SK-N-SH (cell line): ENCODE data around the gene SP7. TPM values are rescaled to one million over a fixed set of nuclear protein-coding genes. Genes with fewer than 3 reads are reported as not detected.
"Not testable (repeated sequence)": the region's sequence is repeated elsewhere in the genome, so short reads cannot be mapped to it uniquely, and the experiment has no call there.

Experiments used
- CTCF ChIA-PET: fragments of 300-600, 350-600 bp; formaldehyde crosslinking; extraction: SDS; loops from one replicate; lab custom pipeline; 2021; lab: Yijun Ruan, JAX
- POLR2A ChIA-PET: fragments of 350-600 bp; sonication (Branson Sonifier 250); formaldehyde crosslinking; extraction: SDS; loops from one replicate; lab custom pipeline; 2020; ENCODE audit warnings: antibody characterized with exemption, inconsistent platforms; lab: Yijun Ruan, JAX
- DNase-seq: peaks from one replicate; pipeline ENCODE4 v3.0.0; 2012
- H2AFZ ChIP-seq: fragments of 200-600 bp; sonication (generic); 2 replicates; pipeline ENCODE4 v1.8.1; 2016; ENCODE audit warnings: antibody characterized with exemption, mild to moderate bottlenecking, low read depth
- H3F3A ChIP-seq: fragments of 200-600 bp; sonication (generic); replicated peaks from 2 replicates; pipeline ENCODE3; 2016; ENCODE audit warnings: antibody characterized with exemption, mild to moderate bottlenecking; ENCODE audit not compliant: insufficient read depth
- H3K27ac ChIP-seq, 2 experiments: fragments of 200-500 bp in 1 of 2; fragments of 200-600 bp in 1 of 2; sonication (Bioruptor generic) in 1 of 2; sonication (generic), shearing (Covaris generic) in 1 of 2; 2 replicates each; pipeline versions ENCODE4 v1.5.1 to v1.6.1; 2014 to 2016; ENCODE audit warnings: low read depth in 2 of 2, inconsistent platforms in 1 of 2, low read length in 1 of 2, mild to moderate bottlenecking in 1 of 2, mixed read lengths in 1 of 2
- H3K27me3 ChIP-seq: fragments of 200-600 bp; sonication (generic), shearing (Covaris generic); 2 replicates; pipeline ENCODE4 v1.6.1; 2016; ENCODE audit warnings: mixed run types; ENCODE audit not compliant: insufficient read depth
- H3K36me3 ChIP-seq, 2 experiments: fragments of 200-500 bp in 1 of 2; fragments of 200-600 bp in 1 of 2; sonication (Bioruptor generic) in 1 of 2; sonication (generic) in 1 of 2; replicated peaks in 1 of 2; 2 replicates each; pipeline versions ENCODE3 to v1.5.1; 2014 to 2016; ENCODE audit warnings: low read length in 1 of 2, mild to moderate bottlenecking in 1 of 2; ENCODE audit not compliant: insufficient read depth in 2 of 2, control insufficient read depth in 1 of 2
- H3K4me1 ChIP-seq, 2 experiments: fragments of 200-500 bp in 1 of 2; fragments of 200-600 bp in 1 of 2; sonication (Bioruptor generic) in 1 of 2; sonication (generic), shearing (Covaris generic) in 1 of 2; 2 replicates each; pipeline versions ENCODE4 v1.5.1 to v1.6.1; 2014 to 2016; ENCODE audit warnings: low read depth in 1 of 2, low read length in 1 of 2, mixed run types in 1 of 2; ENCODE audit not compliant: insufficient read depth in 2 of 2, control insufficient read depth in 1 of 2
- H3K4me2 ChIP-seq: fragments of 200-600 bp; sonication (generic), shearing (Covaris generic); 2 replicates; pipeline ENCODE4 v1.6.1; 2017; ENCODE audit warnings: mixed run types
- H3K4me3 ChIP-seq, 2 experiments: fragments of 200-500 bp in 1 of 2; fragments of 200-600 bp in 1 of 2; sonication (Bioruptor generic) in 1 of 2; sonication (generic), shearing (Covaris generic) in 1 of 2; 2 replicates each; pipeline versions ENCODE4 v1.5.1 to v1.8.1; 2014 to 2016; ENCODE audit warnings: low read depth in 2 of 2, inconsistent platforms in 1 of 2, low read length in 1 of 2, mild to moderate bottlenecking in 1 of 2, mixed read lengths in 1 of 2, moderate library complexity in 1 of 2
- H3K79me2 ChIP-seq: fragments of 200-600 bp; sonication (generic); 2 replicates; pipeline ENCODE4 v1.8.1; 2017; ENCODE audit warnings: mild to moderate bottlenecking; ENCODE audit not compliant: insufficient read depth
- H3K9ac ChIP-seq: fragments of 200-600 bp; sonication (generic); 2 replicates; pipeline ENCODE4 v1.6.1; 2017; ENCODE audit warnings: mixed run types
- H3K9me2 ChIP-seq: fragments of 200-600 bp; sonication (generic); 2 replicates; pipeline ENCODE4 v1.6.1; 2017; ENCODE audit warnings: mixed run types
- H3K9me3 ChIP-seq: fragments of 200-600 bp; sonication (generic); 2 replicates; pipeline ENCODE4 v1.6.1; 2017; ENCODE audit warnings: mixed run types, mild to moderate bottlenecking, moderate library complexity
- H4K20me1 ChIP-seq: fragments of 200-600 bp; sonication (generic); 2 replicates; pipeline ENCODE4 v1.6.1; 2017; ENCODE audit warnings: mild to moderate bottlenecking, mixed run types; ENCODE audit not compliant: insufficient read depth
- CHD2 ChIP-seq: fragments of 150-350 bp; IDR thresholded peaks from 2 replicates; pipeline ENCODE4 v1.6.1; 2018; ENCODE audit warnings: low read length; ENCODE audit not compliant: partially characterized antibody
- FOXJ3 ChIP-seq: sonication (generic); formaldehyde crosslinking; IDR thresholded peaks from 2 replicates; pipeline ENCODE4 v1.5.1; 2020; ENCODE audit warnings: mild to moderate bottlenecking, missing genetic modification reagents
- GATA2 ChIP-seq: sonication (generic); formaldehyde crosslinking; IDR thresholded peaks from 2 replicates; pipeline ENCODE4 v1.5.0; 2020; ENCODE audit warnings: mild to moderate bottlenecking, missing genetic modification reagents
- JUND ChIP-seq: IDR thresholded peaks from 2 replicates; pipeline ENCODE4 v1.4.0; 2012
- MXI1 ChIP-seq: IDR thresholded peaks from 2 replicates; pipeline ENCODE4 v1.6.1; 2012; ENCODE audit warnings: mild to moderate bottlenecking, low read depth, low read length, improper control_type of control experiment
- POLR2AphosphoS5 ChIP-seq: IDR thresholded peaks from 2 replicates; pipeline ENCODE4 v1.6.1; 2012; ENCODE audit warnings: low read depth, low read length
- WGBS: methylation state at CpG from one replicate; pipeline ENCODE4 v1.1.6; 2017; ENCODE audit warnings: low lambda C conversion rate; 5-methylcytosine and 5-hydroxymethylcytosine counted together
- polyA plus RNA-seq, 3 experiments: library from polyadenylated mRNA; depleted of rRNA; stranded (reverse); fragments of >200 nt; gene quantifications; 2 replicates each; pipeline ENCODE4 v1.2.3, GENCODE V29; 2012
- TF ChIP-seq, protein P1 (sequence below): fragments of 150-350 bp; IDR thresholded peaks from 2 replicates; pipeline ENCODE4 v1.6.1; 2016; ENCODE audit warnings: mild to moderate bottlenecking, low read depth, low read length
- TF ChIP-seq, protein P2 (sequence below): IDR thresholded peaks from 2 replicates; pipeline ENCODE4 v1.4.0; 2012; ENCODE audit warnings: low read depth, borderline replicate concordance

Gene SP7
- polyA plus RNA-seq, 1 of the 3 experiments (the other 2 are of a cell fraction): not detected

DNA sequence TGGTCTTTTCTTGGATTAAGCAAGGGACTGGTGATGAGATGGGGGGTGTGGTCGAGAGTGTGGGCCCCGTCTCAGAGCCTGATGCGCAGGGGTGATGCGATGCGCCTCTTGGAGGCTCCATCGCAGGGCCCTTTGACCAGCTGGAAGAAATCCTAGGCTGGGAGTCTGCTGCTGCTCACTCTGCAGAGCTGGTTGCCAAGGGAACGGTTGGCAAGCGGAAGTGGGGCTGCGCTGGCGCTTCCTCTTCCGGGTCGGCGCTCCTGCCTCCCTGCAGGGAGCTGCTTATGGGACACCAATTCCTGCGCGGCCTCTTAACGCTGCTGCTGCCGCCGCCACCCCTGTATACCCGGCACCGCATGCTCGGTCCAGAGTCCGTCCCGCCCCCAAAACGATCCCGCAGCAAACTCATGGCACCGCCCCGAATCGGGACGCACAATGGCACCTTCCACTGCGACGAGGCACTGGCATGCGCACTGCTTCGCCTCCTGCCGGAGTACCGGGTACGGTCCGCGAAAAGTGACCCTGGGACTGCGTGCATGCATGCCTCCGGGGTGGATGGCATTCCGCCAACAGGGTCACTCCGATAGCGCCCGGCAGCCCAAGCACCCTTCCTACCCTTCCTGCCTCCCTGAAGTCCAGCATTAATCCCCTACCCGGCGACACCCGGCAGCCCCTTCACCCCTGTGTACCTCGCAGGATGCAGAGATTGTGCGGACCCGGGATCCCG, 36.5 kb downstream of the SP7 start, which contains the start of gene MYG1 (continued):
- TF ChIP-seq GATA2: no peak
- TF ChIP-seq POLR2AphosphoS5: peak; percentile 81
- peak; percentile 74 for TF ChIP-seq CHD2

DNA sequence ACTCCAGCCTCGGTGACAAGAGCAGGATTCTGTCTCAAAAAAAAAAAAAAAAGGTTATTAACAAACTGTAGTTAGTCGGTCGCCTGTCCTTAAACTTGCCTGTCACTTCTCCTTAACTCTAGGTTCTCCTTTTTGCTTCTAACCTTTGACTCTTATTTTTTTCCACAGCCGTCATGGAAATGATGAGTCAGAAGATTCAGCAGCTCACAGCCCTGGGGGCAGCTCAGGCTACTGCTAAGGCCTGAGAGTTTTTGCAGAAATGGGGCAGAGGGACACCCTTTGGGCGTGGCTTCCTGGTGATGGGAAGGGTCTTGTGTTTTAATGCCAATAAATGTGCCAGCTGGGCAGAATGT, 37.1 kb downstream of the SP7 start:
- Histone ChIP-seq H3K4me3 (peak overlapping the region; percentile 77), H3K4me2 (peak overlapping the region; percentile 80), H3K4me1 (peaks cover 11 to 26% of the 10 kb centered on the region in 2 experiments), H3K9me2 (no peaks in the 10 kb centered on the region), H3F3A (peaks cover 31% of the 10 kb centered on the region), H4K20me1 (no peaks in the 10 kb centered on the region), H2AFZ (no peak overlapping the region), H3K27me3 (no peaks in the 10 kb centered on the region), H3K9me3 (no peaks in the 10 kb centered on the region), H3K9ac (peak overlapping the region; percentile 77; the same call in 1 of the 2 replicates), H3K36me3 (peaks cover 20 to 32% of the 10 kb centered on the region in 2 experiments), H3K27ac (peak overlapping the region; percentile 85 to 88), H3K79me2 (peaks cover 75% of the 10 kb centered on the region)
- TF ChIP-seq, protein P1, sequence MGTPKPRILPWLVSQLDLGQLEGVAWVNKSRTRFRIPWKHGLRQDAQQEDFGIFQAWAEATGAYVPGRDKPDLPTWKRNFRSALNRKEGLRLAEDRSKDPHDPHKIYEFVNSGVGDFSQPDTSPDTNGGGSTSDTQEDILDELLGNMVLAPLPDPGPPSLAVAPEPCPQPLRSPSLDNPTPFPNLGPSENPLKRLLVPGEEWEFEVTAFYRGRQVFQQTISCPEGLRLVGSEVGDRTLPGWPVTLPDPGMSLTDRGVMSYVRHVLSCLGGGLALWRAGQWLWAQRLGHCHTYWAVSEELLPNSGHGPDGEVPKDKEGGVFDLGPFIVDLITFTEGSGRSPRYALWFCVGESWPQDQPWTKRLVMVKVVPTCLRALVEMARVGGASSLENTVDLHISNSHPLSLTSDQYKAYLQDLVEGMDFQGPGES: no peak
- TF ChIP-seq FOXJ3 (CRISPR knock-in tag): no peak
- no peak for TF ChIP-seq JUND
- TF ChIP-seq MXI1: no peak
- ChIA-PET POLR2A (interaction anchor here (0.7 to 2.8 kb wide), 6 partner anchors 12 to 195 kb away, joined by 3 to 19 read pairs (median 3); partner anchors contain the start of genes AAAS, CSAD and ZNF740), CTCF (interaction anchor here (0.7 to 19.2 kb wide), 10 partner anchors 10 to 155 kb away, joined by 3 to 363 read pairs (median 6); partner anchors contain the start of gene AAAS)
- WGBS: 45% methylated on average over 5 of the region's 5 CpGs
- DNase-seq: no peak

DNA sequence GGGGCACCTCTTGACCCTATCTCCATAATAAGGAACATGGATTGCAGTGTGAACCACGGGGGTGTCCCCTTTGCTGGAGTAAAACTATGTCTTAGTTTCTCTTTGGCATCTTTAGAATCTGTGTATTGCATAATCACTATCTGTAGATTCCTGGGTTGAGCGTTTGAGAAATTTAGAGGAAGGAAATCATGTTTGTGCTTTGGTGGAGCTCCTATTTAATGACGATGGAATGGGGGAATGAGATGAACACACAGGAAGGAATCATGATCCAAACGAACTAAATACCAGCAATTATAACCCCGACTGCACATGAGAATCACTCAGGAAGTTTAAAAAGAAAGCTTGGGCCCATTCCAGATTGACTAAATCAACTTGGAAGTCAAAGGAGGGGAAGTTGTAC, 38.0 kb downstream of the SP7 start:
- Histone ChIP-seq H3F3A (peaks cover 36% of the 10 kb centered on the region), H3K27ac (peak overlapping the region in 1 of 2 experiments; percentile 88; a peak in 2 of 4 replicates), H3K36me3 (peaks cover 16 to 32% of the 10 kb centered on the region in 2 experiments), H3K4me2 (peak overlapping the region; percentile 80), H3K9me2 (no peaks in the 10 kb centered on the region), H4K20me1 (no peaks in the 10 kb centered on the region), H3K4me1 (peaks cover 11 to 25% of the 10 kb centered on the region in 2 experiments), H3K27me3 (no peaks in the 10 kb centered on the region), H3K79me2 (peaks cover 66% of the 10 kb centered on the region), H3K9me3 (no peaks in the 10 kb centered on the region), H3K9ac (peak overlapping the region; percentile 77; the same call in 1 of the 2 replicates), H2AFZ (no peak overlapping the region), H3K4me3 (peak overlapping the region in 1 of 2 experiments; percentile 19; a peak in 1 of 4 replicates)
- TF ChIP-seq, protein P2, sequence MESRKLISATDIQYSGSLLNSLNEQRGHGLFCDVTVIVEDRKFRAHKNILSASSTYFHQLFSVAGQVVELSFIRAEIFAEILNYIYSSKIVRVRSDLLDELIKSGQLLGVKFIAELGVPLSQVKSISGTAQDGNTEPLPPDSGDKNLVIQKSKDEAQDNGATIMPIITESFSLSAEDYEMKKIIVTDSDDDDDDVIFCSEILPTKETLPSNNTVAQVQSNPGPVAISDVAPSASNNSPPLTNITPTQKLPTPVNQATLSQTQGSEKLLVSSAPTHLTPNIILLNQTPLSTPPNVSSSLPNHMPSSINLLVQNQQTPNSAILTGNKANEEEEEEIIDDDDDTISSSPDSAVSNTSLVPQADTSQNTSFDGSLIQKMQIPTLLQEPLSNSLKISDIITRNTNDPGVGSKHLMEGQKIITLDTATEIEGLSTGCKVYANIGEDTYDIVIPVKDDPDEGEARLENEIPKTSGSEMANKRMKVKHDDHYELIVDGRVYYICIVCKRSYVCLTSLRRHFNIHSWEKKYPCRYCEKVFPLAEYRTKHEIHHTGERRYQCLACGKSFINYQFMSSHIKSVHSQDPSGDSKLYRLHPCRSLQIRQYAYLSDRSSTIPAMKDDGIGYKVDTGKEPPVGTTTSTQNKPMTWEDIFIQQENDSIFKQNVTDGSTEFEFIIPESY: no peak
- CTCF ChIA-PET: interaction anchor here (1.2 to 19.2 kb wide), 9 partner anchors 9 to 156 kb away, joined by 3 to 363 read pairs (median 7); partner anchors contain the start of gene AAAS
- DNase-seq: no peak
- 13% methylated on average over 5 of the region's 5 CpGs for WGBS
- POLR2A ChIA-PET: interaction anchor here (0.6 to 2.8 kb wide), 3 partner anchors 10 to 89 kb away, joined by 3 to 19 read pairs (median 3); partner anchors contain the start of gene AAAS

DNA sequence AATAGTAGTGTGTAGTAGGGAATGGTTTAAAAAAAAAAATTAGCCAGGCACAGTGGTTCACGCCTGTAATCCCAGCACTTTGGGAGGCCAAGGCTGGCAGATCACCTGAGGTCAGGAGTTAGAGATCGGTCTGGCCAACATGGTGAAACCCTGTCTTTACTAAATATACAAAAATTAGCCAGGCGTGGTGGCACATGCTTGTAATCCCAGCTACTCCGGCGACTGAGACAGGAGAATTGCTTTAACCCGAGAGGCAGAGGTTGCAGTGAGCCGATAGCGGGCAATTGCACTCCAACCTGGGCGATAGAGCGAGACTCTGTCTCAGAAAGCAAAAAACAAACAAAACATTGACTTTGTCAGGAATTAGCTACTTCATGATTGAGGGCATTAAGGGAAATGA, 39.0 kb downstream of the SP7 start:
- peaks cover 11 to 25% of the 10 kb centered on the region in 2 experiments for H3K36me3 ChIP-seq
- H3K4me2 ChIP-seq: 0 out of 2 replicates have a peak overlapping the region, but pooled peaks have one; percentile 82
- peak overlapping the region in 1 of 2 experiments; percentile 88; a peak in 2 of 4 replicates for H3K27ac ChIP-seq

More for the DNA sequence above, 39.0 kb downstream of the SP7 start:
- H3F3A ChIP-seq: peaks cover 37% of the 10 kb centered on the region
- H3K79me2 ChIP-seq: peaks cover 55% of the 10 kb centered on the region
- H4K20me1 ChIP-seq, H3K9me3 ChIP-seq, H3K9me2 ChIP-seq, H3K27me3 ChIP-seq, H2AFZ ChIP-seq, DNase-seq: not testable (repeated sequence)
- ChIA-PET POLR2A (interaction anchor here (1.5 to 2.8 kb wide), 2 partner anchors 11 to 24 kb away, joined by 3 to 19 read pairs; partner anchors contain the start of gene AAAS), CTCF (interaction anchor here (0.8 to 19.2 kb wide), 7 partner anchors 8 to 250 kb away, joined by 3 to 363 read pairs (median 7); partner anchors contain the start of gene AAAS)
- H3K4me3 ChIP-seq: peak overlapping the region in 1 of 2 experiments; percentile 19; a peak in 1 of 4 replicates
- 95% methylated on average over 10 of the region's 10 CpGs for WGBS
- H3K9ac ChIP-seq: 0 out of 2 replicates have a peak overlapping the region, but pooled peaks have one; percentile 93
- peaks cover 11 to 17% of the 10 kb centered on the region in 2 experiments for H3K4me1 ChIP-seq
